GM21529 (cell line): ENCODE results near the gene C20orf204.

ENCODE experiments used
- ATAC-seq: cut with Tn5 transposase; IDR thresholded peaks from one replicate; pipeline ENCODE4 v1.9.1; 2021; ENCODE audit not compliant: unreplicated experiment

Gene C20orf204

GRCh38 chr20:64070244-64070993 is 34.4 kb downstream of the C20orf204 start:
- no peak for ATAC-seq

- no peak for ATAC-seq
These were observed 35.7 kb downstream of the C20orf204 start for GRCh38 chr20:64071341-64072332.

GRCh38 chr20:64072498-64073063 is 36.6 kb downstream of the C20orf204 start:
- no peak for ATAC-seq

GRCh38 chr20:64073476-64074183 is 37.6 kb downstream of the C20orf204 start:
- no peak for ATAC-seq

GRCh38 chr20:64074184-64074789 is 38.3 kb downstream of the C20orf204 start:
- ATAC-seq, result no peak

GRCh38 chr20:64074963-64075362 is 39.0 kb downstream of the C20orf204 start:
- ATAC-seq, result no peak

- no peak for ATAC-seq
These were observed 39.6 kb downstream of the C20orf204 start for GRCh38 chr20:64075556-64075955.

- ATAC-seq, result no peak
These were observed 40.3 kb downstream of the C20orf204 start for GRCh38 chr20:64076061-64076997.

GRCh38 chr20:64077094-64077493 is 41.1 kb downstream of the C20orf204 start:
- ATAC-seq, result peak; percentile 24

- no peak for ATAC-seq
These were observed 41.5 kb downstream of the C20orf204 start for GRCh38 chr20:64077541-64077875.

GRCh38 chr20:64077876-64078551 is 42.0 kb downstream of the C20orf204 start:
- ATAC-seq, result no peak

- ATAC-seq, result no peak
These were observed 42.9 kb downstream of the C20orf204 start for GRCh38 chr20:64078934-64079272.

GRCh38 chr20:64079273-64080012 is 43.5 kb downstream of the C20orf204 start, which contains the start of gene RGS19:
Gene RGS19 (minus strand): TSS chr20:64079518. CDS start chr20:64076886, 2,632 bp downstream.
- ATAC-seq, result peak; percentile 37

GRCh38 chr20:64080013-64080812 is 44.2 kb downstream of the C20orf204 start, which contains the start of gene OPRL1:
Gene OPRL1 (plus strand): TSS chr20:64080082. CDS start chr20:64092721, 12,639 bp downstream.
- no peak for ATAC-seq

GRCh38 chr20:64080813-64081623 is 45.0 kb downstream of the C20orf204 start:
- ATAC-seq, result no peak

GRCh38 chr20:64081624-64081964 is 45.6 kb downstream of the C20orf204 start:
- ATAC-seq, result no peak
